Uterine smooth muscle cell (primary cell): ENCODE results near the gene WDR41. TPM values are rescaled to one million over a fixed set of nuclear protein-coding genes. Genes with fewer than 3 reads are reported as not detected.

ENCODE experiments used
- total RNA-seq: library from RNA; depleted of rRNA; stranded (reverse); fragments of >200 nt; gene quantifications from 2 replicates; pipeline ENCODE4 v1.2.3, GENCODE V29; 2014

Gene WDR41, protein sequence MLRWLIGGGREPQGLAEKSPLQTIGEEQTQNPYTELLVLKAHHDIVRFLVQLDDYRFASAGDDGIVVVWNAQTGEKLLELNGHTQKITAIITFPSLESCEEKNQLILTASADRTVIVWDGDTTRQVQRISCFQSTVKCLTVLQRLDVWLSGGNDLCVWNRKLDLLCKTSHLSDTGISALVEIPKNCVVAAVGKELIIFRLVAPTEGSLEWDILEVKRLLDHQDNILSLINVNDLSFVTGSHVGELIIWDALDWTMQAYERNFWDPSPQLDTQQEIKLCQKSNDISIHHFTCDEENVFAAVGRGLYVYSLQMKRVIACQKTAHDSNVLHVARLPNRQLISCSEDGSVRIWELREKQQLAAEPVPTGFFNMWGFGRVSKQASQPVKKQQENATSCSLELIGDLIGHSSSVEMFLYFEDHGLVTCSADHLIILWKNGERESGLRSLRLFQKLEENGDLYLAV
- 165 and 179 TPM in 2 replicates for total RNA-seq

DNA sequence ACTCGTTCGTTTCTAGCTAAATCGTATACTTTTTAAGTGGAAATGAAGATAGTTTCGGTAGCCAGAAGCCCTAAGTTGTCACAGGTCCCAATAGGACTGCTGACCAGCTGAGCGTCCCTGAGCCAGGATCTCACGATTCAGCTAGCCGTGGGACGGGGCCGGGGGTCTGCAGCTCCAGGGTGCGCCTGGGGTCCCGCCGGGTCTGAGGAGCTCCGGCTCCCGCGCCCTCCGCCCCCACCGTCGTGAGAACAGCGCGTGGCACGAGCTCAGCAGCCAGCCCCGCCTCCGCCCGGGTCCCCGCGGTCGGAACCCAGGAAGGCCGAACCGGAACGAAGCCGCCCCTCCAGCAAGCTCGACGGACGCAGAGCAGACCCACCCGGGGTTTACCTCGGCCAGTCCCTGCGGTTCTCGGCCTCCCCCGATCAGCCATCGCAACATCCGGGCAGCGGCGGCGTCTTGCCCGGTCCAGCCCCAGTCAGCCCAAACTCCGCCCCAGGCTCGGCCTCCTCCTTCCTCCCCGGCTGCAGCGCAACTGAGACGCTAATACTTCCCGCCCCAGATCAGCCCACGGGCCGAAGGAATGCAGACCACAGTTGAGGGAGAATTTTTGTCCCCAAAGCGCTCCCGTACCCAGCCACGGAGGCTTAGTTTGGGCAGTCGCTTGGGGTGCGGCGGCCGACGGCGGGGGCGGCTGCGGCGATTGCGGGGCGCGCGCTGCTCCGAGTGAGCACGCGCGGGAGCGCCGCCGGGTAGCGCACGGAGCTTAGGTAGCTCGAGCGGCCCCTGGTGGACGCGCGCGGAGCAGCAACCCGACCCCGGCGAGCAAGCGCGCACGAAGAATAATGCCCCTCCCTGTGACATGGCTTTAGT, at the start of gene WDR41:
TSS of gene WDR41 (minus strand) at position 534 of the 870 bp plus-strand sequence. CDS start at position 438, 96 bp downstream.

Other genes starting within 250 kb of the WDR41 start
- under 0.01 TPM in 1 of 2 replicates, not detected in the other for gene OTP, start 146.4 kb upstream of the WDR41 start, total RNA-seq